ENCODE data around the gene MEGF11. TPM values are rescaled to one million over a fixed set of nuclear protein-coding genes. Genes with fewer than 3 reads are reported as not detected.

MEGF11 gene
- total RNA-seq, 1 donor from 2014 or later: 0.25 TPM

DNA sequence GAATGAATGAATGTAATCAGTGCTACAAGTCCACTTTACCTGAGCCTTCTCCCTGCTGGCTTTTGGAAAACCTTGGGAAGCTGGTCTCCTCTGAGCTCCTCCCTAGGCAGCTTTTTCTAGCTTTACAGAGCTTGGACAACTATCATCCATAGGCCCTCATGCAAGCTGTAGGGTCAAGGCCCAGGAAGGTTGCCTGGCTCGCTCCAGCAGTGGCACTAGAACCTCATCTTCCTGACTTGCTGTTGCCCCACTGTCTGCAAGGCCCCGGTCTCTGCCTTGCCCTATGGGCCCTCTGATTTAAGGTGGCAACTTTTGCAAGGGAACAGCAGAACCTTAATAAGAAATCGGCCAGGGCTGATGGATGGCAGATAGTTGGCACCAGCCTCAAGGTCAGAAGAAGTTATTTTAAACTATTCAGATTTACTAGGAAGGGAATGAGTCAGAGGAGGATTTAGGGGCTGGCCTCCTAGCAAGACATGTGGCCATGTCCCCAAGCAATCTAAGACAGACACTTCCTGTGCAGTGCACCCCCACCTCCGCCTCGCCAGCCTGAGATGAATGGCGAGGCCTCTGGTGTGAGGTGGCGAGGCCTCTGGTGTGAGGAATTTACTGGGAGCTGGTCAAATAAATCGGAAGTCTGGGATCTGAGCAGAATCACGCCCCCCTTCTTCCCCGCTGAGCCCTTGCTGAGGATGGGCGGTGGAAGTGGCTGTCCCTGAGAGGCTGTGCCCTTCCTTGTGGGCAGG lies 180.8 kb downstream of the MEGF11 start:
- Histone ChIP-seq H3K9me3 (no peaks in the 10 kb centered on the region), H3K4me1 (no peaks in the 10 kb centered on the region), H3K27ac (no peak overlapping the region), H3K27me3 (no peaks in the 10 kb centered on the region), H3K36me3 (no peaks in the 10 kb centered on the region), H3K4me3 (no peak overlapping the region)
- TF ChIP-seq, protein P1, sequence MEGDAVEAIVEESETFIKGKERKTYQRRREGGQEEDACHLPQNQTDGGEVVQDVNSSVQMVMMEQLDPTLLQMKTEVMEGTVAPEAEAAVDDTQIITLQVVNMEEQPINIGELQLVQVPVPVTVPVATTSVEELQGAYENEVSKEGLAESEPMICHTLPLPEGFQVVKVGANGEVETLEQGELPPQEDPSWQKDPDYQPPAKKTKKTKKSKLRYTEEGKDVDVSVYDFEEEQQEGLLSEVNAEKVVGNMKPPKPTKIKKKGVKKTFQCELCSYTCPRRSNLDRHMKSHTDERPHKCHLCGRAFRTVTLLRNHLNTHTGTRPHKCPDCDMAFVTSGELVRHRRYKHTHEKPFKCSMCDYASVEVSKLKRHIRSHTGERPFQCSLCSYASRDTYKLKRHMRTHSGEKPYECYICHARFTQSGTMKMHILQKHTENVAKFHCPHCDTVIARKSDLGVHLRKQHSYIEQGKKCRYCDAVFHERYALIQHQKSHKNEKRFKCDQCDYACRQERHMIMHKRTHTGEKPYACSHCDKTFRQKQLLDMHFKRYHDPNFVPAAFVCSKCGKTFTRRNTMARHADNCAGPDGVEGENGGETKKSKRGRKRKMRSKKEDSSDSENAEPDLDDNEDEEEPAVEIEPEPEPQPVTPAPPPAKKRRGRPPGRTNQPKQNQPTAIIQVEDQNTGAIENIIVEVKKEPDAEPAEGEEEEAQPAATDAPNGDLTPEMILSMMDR (IDR thresholded peaks at IDR 0.05): no peak
- TF ChIP-seq POLR2AphosphoS5 (IDR thresholded peaks at IDR 0.05; ENCODE audit: insufficient read depth in 1 of 2, low read depth in 1 of 2) (no peak), POLR2A (IDR thresholded peaks at IDR 0.05) (no peak)
- no peak for DNase-seq (ENCODE audit: extremely low spot score in 2 of 2)
- intact Hi-C loops (cut with DNase I): no loop called here

DNA sequence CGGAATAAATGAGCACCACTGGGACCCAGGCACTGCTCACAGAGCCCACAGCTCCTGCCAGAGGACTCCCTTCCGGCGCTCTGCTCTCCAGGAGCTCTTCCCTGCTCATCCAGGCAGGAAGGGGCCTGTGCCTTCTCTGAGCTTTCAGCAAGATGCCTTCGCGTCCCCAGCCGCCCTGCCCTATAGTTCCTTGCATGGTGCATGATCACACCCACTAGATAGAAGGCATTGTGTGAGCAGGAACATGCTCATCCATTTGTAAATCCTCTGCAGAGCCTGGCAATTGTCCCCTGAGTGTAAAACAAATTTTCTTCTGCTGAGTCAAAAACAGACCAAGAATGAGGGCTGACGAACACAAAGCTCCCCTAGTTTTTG lies 181.6 kb downstream of the MEGF11 start:
- no peak for DNase-seq (ENCODE audit: extremely low spot score in 2 of 2)
- Histone ChIP-seq H3K4me3 (no peak overlapping the region), H3K9me3 (no peaks in the 10 kb centered on the region), H3K27me3 (no peaks in the 10 kb centered on the region), H3K27ac (no peak overlapping the region), H3K4me1 (no peaks in the 10 kb centered on the region), H3K36me3 (no peaks in the 10 kb centered on the region)
- intact Hi-C loops (cut with DNase I): no loop called here
- TF ChIP-seq, protein P1 (IDR thresholded peaks at IDR 0.05): no peak
- TF ChIP-seq POLR2AphosphoS5 (IDR thresholded peaks at IDR 0.05; ENCODE audit: insufficient read depth in 1 of 2, low read depth in 1 of 2): no peak
- no peak for TF ChIP-seq POLR2A (IDR thresholded peaks at IDR 0.05)

DNA sequence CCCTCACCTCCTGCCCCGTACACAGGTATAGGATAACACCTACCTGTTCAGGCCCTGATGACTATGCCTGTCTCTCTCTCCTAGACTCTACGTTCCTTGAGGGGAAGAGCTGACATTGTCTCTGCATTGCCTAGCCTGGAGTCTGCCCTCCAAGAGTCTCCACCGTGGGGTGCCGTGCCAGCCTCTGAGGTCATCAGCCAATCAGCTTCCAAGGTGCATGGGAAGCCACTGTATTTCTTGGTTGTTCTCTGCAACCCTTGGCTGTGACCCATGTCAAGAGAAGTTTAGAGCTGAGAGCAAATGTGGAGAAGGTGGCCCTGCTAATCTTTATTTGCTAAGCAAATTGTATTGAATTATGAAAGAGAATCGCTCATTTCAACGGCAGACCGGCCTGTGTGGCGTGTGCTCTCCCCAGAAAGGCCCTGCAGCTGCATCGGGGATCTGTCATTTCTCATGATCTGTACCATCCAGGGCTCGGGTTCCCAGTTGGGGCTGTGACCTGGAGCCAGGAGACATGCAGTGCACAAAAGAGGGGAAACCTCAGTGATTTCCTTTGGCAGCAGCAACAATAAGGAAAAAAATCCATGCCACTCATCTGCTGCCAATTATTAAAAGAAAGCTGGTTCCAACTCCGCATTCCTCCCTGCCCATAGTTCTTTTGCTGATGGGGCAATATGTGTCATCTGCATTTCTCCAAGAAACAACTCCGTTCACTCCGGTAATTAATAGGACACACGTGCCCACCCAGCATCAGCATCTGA lies 182.2 kb downstream of the MEGF11 start:
- Histone ChIP-seq H3K27me3 (no peaks in the 10 kb centered on the region), H3K36me3 (no peaks in the 10 kb centered on the region), H3K27ac (no peak overlapping the region), H3K4me1 (no peaks in the 10 kb centered on the region), H3K9me3 (no peaks in the 10 kb centered on the region), H3K4me3 (no peak overlapping the region)
- DNase-seq (ENCODE audit: extremely low spot score in 2 of 2): no peak
- intact Hi-C loops (cut with DNase I): no loop called here
- TF ChIP-seq, protein P1 (IDR thresholded peaks at IDR 0.05): no peak
- TF ChIP-seq POLR2AphosphoS5 (IDR thresholded peaks at IDR 0.05; ENCODE audit: insufficient read depth in 1 of 2, low read depth in 1 of 2) (no peak), POLR2A (IDR thresholded peaks at IDR 0.05) (no peak)

DNA sequence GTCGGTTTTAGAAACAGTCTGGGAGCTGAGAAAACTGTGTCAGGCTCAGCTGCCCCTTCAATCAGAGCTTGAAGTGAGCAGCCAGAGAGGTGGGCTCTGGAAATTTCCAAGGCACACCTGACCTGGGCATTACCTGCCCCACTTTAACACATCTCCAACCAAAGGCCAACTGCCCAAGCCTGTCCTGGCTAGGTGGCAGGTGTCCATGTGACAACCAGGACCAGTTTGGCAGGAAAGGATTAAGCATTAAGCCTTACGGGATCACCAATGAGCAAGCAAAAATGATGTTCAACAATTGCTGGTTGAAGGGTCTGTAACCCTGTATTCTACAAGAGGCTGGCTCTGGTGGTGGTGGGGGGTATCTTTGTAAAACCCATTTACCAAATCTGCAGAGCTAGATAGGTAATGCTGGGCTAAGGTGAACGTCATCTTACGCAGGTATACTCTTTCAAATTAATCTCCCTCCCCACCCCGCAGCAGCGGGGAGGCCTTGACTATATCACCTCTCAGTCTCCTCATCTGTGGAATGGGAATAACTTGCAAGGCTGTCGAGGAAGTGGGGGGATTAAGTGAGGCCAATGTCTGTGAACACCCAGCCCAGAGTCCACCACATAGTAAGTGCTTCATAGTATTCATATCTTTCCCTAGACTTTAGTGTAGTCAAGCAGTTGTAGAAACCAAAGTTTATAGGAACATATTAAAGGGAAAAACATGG lies 183.2 kb downstream of the MEGF11 start:
- Histone ChIP-seq H3K4me3 (no peak overlapping the region), H3K9me3 (no peaks in the 10 kb centered on the region), H3K36me3 (no peaks in the 10 kb centered on the region), H3K4me1 (no peaks in the 10 kb centered on the region), H3K27ac (no peak overlapping the region), H3K27me3 (no peaks in the 10 kb centered on the region)
- TF ChIP-seq POLR2A (IDR thresholded peaks at IDR 0.05): no peak
- TF ChIP-seq POLR2AphosphoS5 (IDR thresholded peaks at IDR 0.05; ENCODE audit: insufficient read depth in 1 of 2, low read depth in 1 of 2): no peak
- TF ChIP-seq, protein P1 (IDR thresholded peaks at IDR 0.05): no peak
- intact Hi-C loops (cut with DNase I): no loop called here
- DNase-seq (ENCODE audit: extremely low spot score in 2 of 2): no peak
